Left lung (tissue), 10 donors: Measurements from ENCODE around the gene B3GALT4. TPM values are rescaled to one million over a fixed set of nuclear protein-coding genes. Genes with fewer than 3 reads are reported as not detected.

Source experiments
- ATAC-seq: fragments of 200-7000 bp; cut with Tn5 transposase; one replicate; pipeline ENCODE4 v1.9.1; 2020; ENCODE audit warnings: moderate library complexity
- DNase-seq, 4 donors: peaks; one replicate each; pipeline ENCODE4 v3.0.0-alpha.2; 2013 to 2020
- H3K27ac ChIP-seq, 2 donors: fragments of 200-600 bp; sonication (generic) in 1 of 2; one replicate each; pipeline versions ENCODE4 v1.5.0 to v1.8.0; 2020 to 2021
- H3K27me3 ChIP-seq, 2 donors: fragments of 200-600 bp; sonication (generic) in 1 of 2; one replicate each; pipeline versions ENCODE4 v1.5.0 to v1.8.0; 2020 to 2021
- H3K36me3 ChIP-seq, 2 donors: fragments of 200-600 bp; sonication (generic) in 1 of 2; one replicate each; pipeline versions ENCODE4 v1.5.0 to v1.8.0; 2020 to 2021
- H3K4me1 ChIP-seq, 2 donors: fragments of 200-600 bp; one replicate each; pipeline ENCODE4 v1.8.0; 2021
- H3K4me3 ChIP-seq, 2 donors: fragments of 200-600 bp; sonication (generic) in 1 of 2; one replicate each; pipeline versions ENCODE4 v1.5.0 to v1.8.0; 2020 to 2021; ENCODE audit warnings: mild to moderate bottlenecking in 1 of 2
- H3K9me3 ChIP-seq, 2 donors: fragments of 200-600 bp; sonication (generic) in 1 of 2; one replicate each; pipeline versions ENCODE4 v1.5.0 to v1.8.0; 2020 to 2021
- intact Hi-C, 2 donors: fragments of 100-400 bp; cut with DNase I; formaldehyde crosslinking; loops; one replicate each; pipeline versions ENCODE4 v1.11.2 to v1.14.2; 2022
- polyA plus RNA-seq, 6 donors: library from polyadenylated mRNA; unstranded; fragments of 120-200 nt; gene quantifications; one replicate each; pipeline ENCODE4 v1.2.1, GENCODE V29; 2013; ENCODE audit not compliant: insufficient read length in 6 of 6
- total RNA-seq, 2 donors: library from RNA; stranded (reverse); fragmentation: NEBNext Ultra II Directional; extraction: Animal tissue kit (Norgen Biotek cat#: 25700); gene quantifications; one replicate each; pipeline ENCODE4 v1.2.1, GENCODE V29; 2021
- TF ChIP-seq, protein P1 (sequence below), 2 donors: fragments of 200-600 bp; sonication (generic) in 1 of 2; IDR thresholded peaks; one replicate each; pipeline versions ENCODE4 v1.5.0 to v1.8.0; 2021; ENCODE audit warnings: antibody characterized with exemption in 2 of 2
- donor health status: DM: no; HTN: yes; CAD: no.
- donor health status: DM: no; HTN: no; CAD: no.

The B3GALT4 gene
- total and polyA plus RNA-seq, 8 donors = 3.5 to 12.9 (median 4.3) TPM

DNA sequence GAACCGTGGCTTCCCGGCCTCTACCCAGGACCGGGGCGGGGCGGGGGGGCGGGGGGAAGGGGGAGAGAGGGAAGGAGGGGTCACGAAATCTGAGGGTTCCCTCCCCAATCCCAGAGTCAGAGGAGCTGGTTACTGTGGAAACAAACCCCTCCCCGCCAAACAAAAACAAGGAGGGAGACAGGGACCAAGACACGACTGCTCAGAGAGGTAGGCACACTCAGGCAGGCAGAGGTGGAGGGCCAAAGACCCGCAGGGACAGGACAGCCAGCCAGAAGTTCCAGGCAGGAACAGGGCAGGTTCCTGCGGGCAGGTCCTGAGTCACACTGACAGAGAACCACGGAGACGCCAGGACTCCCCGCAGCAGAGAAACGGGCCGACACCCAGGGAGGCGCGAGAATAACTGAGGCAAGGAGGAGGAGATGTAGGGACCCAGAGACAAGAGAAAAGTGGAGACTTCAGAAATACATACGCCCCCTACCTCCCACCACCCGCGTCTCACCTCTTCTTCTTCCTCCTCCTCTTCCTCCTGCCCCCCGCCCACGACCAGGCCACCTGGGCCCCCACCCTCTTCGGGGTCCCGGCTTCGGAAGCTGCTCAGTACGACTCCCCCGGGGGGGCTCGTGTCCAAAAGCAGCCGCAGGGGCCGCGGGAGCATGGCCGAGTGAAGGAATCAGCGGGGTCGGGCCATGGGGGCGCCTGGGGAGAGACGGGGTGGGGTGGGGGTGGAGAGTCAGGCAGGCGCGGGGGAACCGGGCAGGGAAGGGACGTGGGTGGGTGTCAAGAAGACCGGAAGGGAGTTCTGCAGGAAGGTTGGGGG, 21.2 kb downstream of the B3GALT4 start:
- DNase-seq = peak; percentile 75 to 86 (median 82)
- Histone ChIP-seq H3K27ac (peak overlapping the region; percentile 97), H3K9me3 (no peaks in the 10 kb centered on the region), H3K4me3 (peak overlapping the region; percentile 61 to 65), H3K27me3 (no peaks in the 10 kb centered on the region), H3K4me1 (peaks cover 12 to 47% of the 10 kb centered on the region in 2 donors), H3K36me3 (peaks cover 0 to 64% of the 10 kb centered on the region in 2 donors)
- intact Hi-C loops = no loop called here
- TF ChIP-seq, protein P1, sequence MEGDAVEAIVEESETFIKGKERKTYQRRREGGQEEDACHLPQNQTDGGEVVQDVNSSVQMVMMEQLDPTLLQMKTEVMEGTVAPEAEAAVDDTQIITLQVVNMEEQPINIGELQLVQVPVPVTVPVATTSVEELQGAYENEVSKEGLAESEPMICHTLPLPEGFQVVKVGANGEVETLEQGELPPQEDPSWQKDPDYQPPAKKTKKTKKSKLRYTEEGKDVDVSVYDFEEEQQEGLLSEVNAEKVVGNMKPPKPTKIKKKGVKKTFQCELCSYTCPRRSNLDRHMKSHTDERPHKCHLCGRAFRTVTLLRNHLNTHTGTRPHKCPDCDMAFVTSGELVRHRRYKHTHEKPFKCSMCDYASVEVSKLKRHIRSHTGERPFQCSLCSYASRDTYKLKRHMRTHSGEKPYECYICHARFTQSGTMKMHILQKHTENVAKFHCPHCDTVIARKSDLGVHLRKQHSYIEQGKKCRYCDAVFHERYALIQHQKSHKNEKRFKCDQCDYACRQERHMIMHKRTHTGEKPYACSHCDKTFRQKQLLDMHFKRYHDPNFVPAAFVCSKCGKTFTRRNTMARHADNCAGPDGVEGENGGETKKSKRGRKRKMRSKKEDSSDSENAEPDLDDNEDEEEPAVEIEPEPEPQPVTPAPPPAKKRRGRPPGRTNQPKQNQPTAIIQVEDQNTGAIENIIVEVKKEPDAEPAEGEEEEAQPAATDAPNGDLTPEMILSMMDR (IDR thresholded peaks at IDR 0.05) = no peak
- ATAC-seq = peak; percentile 64

DNA sequence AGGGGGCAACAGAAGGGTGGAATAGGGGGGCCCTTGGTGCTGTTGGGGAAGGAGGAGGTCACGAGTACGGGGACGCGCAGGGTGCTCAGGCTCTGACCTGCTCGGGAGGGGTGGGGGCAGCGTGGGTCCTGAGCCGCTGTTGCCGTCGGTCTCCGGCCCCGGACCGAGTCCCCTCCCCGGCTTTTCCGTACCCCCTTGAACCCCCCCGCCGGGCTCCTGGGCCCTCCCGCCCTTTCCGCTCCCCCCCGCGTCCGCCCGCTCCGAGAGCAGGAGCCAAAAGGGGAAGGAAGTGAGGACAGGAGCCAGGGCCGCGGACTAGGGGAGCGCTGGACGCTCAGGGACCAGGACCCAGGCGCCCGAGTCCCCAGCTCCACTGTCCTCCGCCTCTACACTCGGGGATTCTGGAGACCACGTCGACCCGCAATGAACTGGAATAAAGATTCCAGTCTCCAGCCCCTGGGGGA, 21.9 kb downstream of the B3GALT4 start, which contains the start of gene RGL2:
RGL2 (minus strand) TSS at position 170 of the 464 bp plus-strand sequence. CDS start 332 bp downstream, outside the sequence.
- DNase-seq (peak; percentile 74 to 97 (median 87)), ATAC-seq (peak; percentile 79)
- H3K4me3 ChIP-seq = peak within 1 kb of the TSS; percentile 61 to 65
- peaks cover 12 to 47% of the 10 kb centered on the region in 2 donors for H3K4me1 ChIP-seq
- H3K36me3 ChIP-seq = peaks cover 0 to 64% of the 10 kb centered on the region in 2 donors
- intact Hi-C loops = no loop called here
- TF ChIP-seq, protein P1 (IDR thresholded peaks at IDR 0.05) = no peak
- no peaks in the 10 kb centered on the region for H3K27me3 ChIP-seq
- H3K9me3 ChIP-seq = no peaks in the 10 kb centered on the region
- H3K27ac ChIP-seq = peak within 1 kb of the TSS; percentile 97

DNA sequence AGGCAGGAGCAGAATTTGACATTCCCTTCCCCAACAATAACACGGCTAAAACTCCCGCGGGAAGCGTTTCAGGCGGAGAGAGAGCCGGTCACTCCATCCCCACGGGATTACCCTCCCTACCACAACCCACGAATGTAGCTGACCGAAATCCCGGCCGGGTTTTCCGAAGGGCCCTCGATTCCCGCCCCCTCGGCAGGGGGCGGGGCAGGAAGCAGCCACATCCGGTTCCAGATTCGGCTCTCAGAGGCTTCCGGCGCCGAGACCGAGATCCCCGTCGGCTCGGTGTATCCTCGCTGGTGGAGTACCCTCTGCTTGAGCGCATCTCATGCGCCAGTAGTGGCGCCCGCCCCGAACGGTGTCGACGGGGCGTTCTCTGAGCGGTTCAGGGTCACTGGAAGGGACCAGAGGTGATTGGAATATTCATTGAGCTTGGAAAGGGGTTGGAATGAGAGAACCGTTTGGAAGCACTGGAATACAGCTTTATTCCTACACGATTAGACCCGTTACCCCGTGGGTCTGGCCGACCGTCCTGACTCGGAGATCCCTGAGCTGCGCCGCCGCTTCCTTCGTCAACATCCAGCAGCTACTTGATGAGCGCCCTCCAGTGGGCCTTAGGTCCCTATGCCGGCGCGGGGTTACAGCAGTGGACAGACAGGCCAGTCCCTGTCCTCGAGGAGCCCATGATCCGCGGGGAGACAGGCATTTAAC, 22.5 kb downstream of the B3GALT4 start:
- H3K4me3 ChIP-seq = peak overlapping the region; percentile 61 to 65
- ATAC-seq (peak; percentile 77), DNase-seq (peak; percentile 88 to 95 (median 92))
- no peaks in the 10 kb centered on the region for H3K27me3 ChIP-seq
- H3K4me1 ChIP-seq = peaks cover 12 to 47% of the 10 kb centered on the region in 2 donors
- intact Hi-C loops = no loop called here
- TF ChIP-seq, protein P1 (IDR thresholded peaks at IDR 0.05) = peak; percentile 54 to 80
- H3K27ac ChIP-seq = peak overlapping the region; percentile 97
- no peaks in the 10 kb centered on the region for H3K9me3 ChIP-seq
- H3K36me3 ChIP-seq = peaks cover 0 to 64% of the 10 kb centered on the region in 2 donors

GRCh38 chr6:33301877-33302276, 25.0 kb downstream of the B3GALT4 start:
- Histone ChIP-seq H3K4me1 (peaks cover 11 to 49% of the 10 kb centered on the region in 2 donors), H3K4me3 (no peak overlapping the region), H3K27ac (peak overlapping the region in 1 of 2 donors; percentile 23), H3K27me3 (no peaks in the 10 kb centered on the region), H3K36me3 (peaks cover 0 to 62% of the 10 kb centered on the region in 2 donors), H3K9me3 (no peaks in the 10 kb centered on the region)
- TF ChIP-seq, protein P1 (IDR thresholded peaks at IDR 0.05) = no peak
- ATAC-seq = no peak
- DNase-seq = no peak
- intact Hi-C loops = no loop called here

GRCh38 chr6:33304216-33304615, 27.3 kb downstream of the B3GALT4 start:
- Histone ChIP-seq H3K4me3 (no peak overlapping the region), H3K36me3 (peaks cover 0 to 82% of the 10 kb centered on the region in 2 donors), H3K4me1 (peaks cover 5 to 44% of the 10 kb centered on the region in 2 donors), H3K9me3 (no peaks in the 10 kb centered on the region), H3K27ac (no peak overlapping the region), H3K27me3 (no peaks in the 10 kb centered on the region)
- TF ChIP-seq, protein P1 (IDR thresholded peaks at IDR 0.05) = no peak
- intact Hi-C loops = no loop called here
- DNase-seq (no peak), ATAC-seq (no peak)
